Heart right ventricle (tissue), 16 donors: Measurements from ENCODE around the gene GLDN. TPM values are rescaled to one million over a fixed set of nuclear protein-coding genes. Genes with fewer than 3 reads are reported as not detected.

Source experiments
- ATAC-seq, 8 donors: fragments of 200-7000 bp; cut with Tn5 transposase; one replicate each; pipeline ENCODE4 v1.9.1; 2020; ENCODE audit warnings: mild to moderate bottlenecking in 8 of 8, moderate library complexity in 8 of 8, moderate number of reproducible peaks in 1 of 8
- DNase-seq, 2 donors: peaks; one replicate each; pipeline ENCODE4 v3.0.0-alpha.2; 2020
- H3K27ac ChIP-seq, 10 donors: fragments of 200-600 bp; sonication (generic) in 2 of 10; one replicate each; pipeline versions ENCODE4 v1.5.0 to v1.8.0; 2020 to 2022; ENCODE audit warnings: mild to moderate bottlenecking in 3 of 10
- H3K27me3 ChIP-seq, 7 donors: fragments of 200-600 bp; one replicate each; pipeline ENCODE4 v1.8.0; 2021 to 2022; ENCODE audit warnings: mild to moderate bottlenecking in 2 of 7
- H3K36me3 ChIP-seq, 9 donors: fragments of 200-600 bp; sonication (generic) in 1 of 9; one replicate each; pipeline versions ENCODE4 v1.5.0 to v1.8.0; 2020 to 2022; ENCODE audit warnings: mild to moderate bottlenecking in 2 of 9
- H3K4me1 ChIP-seq, 9 donors: fragments of 200-600 bp; sonication (generic) in 1 of 9; one replicate each; pipeline versions ENCODE4 v1.5.0 to v1.8.0; 2020 to 2022; ENCODE audit warnings: mild to moderate bottlenecking in 4 of 9
- H3K4me3 ChIP-seq, 10 donors: fragments of 200-600 bp; sonication (generic) in 2 of 10; one replicate each; pipeline versions ENCODE4 v1.5.0 to v1.8.0; 2020 to 2022; ENCODE audit warnings: mild to moderate bottlenecking in 7 of 10, moderate library complexity in 2 of 10
- H3K9me3 ChIP-seq, 11 donors: fragments of 200-600 bp in 10 of 11; sonication (generic) in 2 of 11; one replicate each; pipeline versions ENCODE4 v1.5.0 to v1.8.0; 2013 to 2022; ENCODE audit warnings: mild to moderate bottlenecking in 2 of 11, control low read depth in 1 of 11, moderate library complexity in 1 of 11
- WGBS, 2 donors: extraction: QIAGEN DNeasy Blood & Tissue Kit; methylation state at CpG; one replicate each; pipeline ENCODE4 v1.1.7; 2013; ENCODE audit warnings: inconsistent platforms in 1 of 2; 5-methylcytosine and 5-hydroxymethylcytosine counted together
- intact Hi-C, 10 donors: fragments of 100-400 bp; cut with DNase I; formaldehyde crosslinking; loops; one replicate each; pipeline versions ENCODE4 v1.11.1 to v1.14.2; 2022
- polyA plus RNA-seq, 2 donors: library from polyadenylated mRNA; stranded (reverse); fragments of 200-250 nt; gene quantifications; one replicate each; pipeline ENCODE4 v1.2.3, GENCODE V29; 2013
- total RNA-seq, 10 donors: library from RNA; stranded (reverse); fragmentation: NEBNext Ultra II Directional in 3 of 10; extraction: Animal tissue kit (Norgen Biotek cat#: 25700) in 3 of 10; gene quantifications; one replicate each; pipeline versions ENCODE4 v1.2.1 to v1.2.4, GENCODE V29; 2021 to 2023
- TF ChIP-seq, protein P1 (sequence below), 9 donors: fragments of 200-600 bp; sonication (generic) in 2 of 9; IDR thresholded peaks; one replicate each; pipeline versions ENCODE4 v1.5.0 to v1.8.0; 2021 to 2022; ENCODE audit warnings: antibody characterized with exemption in 9 of 9, mild to moderate bottlenecking in 5 of 9, moderate library complexity in 1 of 9
- donor health status: Arrhythmogenic right ventricular cardiomyopathy.
- donor health status: ischemic (EF 13 %, LVEDD 7.1; RV severe dilation, severe dysfunction).
- donor health status: healthy with polysubstance abuse.
- donor health status: DM: no; HTN: yes; CAD: no.
- donor health status: DM: no; HTN: no; CAD: no.
- donor health status: ischemic (EF 25% LVEDD 6.9; RV normal size, moderate dysfunction).
- donor health status: ischemic (EF 25% LVEDD 5.7; RV mildly dilated, moderate dysfunction).
- donor health status: healthy.
- donor health status: DM: yes; HTN: yes; CAD: no.
- donor health status: Ischemic cardiomyopathy.
- donor health status: ischemic (EF 35%, LVEDD 5.7; RV mildly dilated, moderate dysfunction).
- donor health status: nonischemic (EF 11% LVEDD 7.7; RV severe dilation, severe dysfunction).
- donor health status: DM: yes; HTN: yes; CAD: no.
- donor health status: PGD.
- donor health status: ischemic (EF 29% LVEDD 5.4; RV normal size, mild dysfunction).
- donor health status: nonischemic (EF 23%, LVEDD 6.1; RV moderate dilation, normal function).

The GLDN gene
- total and polyA plus RNA-seq, 12 donors = 0.65 to 19.8 (median 10.9) TPM

- TF ChIP-seq, protein P1, sequence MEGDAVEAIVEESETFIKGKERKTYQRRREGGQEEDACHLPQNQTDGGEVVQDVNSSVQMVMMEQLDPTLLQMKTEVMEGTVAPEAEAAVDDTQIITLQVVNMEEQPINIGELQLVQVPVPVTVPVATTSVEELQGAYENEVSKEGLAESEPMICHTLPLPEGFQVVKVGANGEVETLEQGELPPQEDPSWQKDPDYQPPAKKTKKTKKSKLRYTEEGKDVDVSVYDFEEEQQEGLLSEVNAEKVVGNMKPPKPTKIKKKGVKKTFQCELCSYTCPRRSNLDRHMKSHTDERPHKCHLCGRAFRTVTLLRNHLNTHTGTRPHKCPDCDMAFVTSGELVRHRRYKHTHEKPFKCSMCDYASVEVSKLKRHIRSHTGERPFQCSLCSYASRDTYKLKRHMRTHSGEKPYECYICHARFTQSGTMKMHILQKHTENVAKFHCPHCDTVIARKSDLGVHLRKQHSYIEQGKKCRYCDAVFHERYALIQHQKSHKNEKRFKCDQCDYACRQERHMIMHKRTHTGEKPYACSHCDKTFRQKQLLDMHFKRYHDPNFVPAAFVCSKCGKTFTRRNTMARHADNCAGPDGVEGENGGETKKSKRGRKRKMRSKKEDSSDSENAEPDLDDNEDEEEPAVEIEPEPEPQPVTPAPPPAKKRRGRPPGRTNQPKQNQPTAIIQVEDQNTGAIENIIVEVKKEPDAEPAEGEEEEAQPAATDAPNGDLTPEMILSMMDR (IDR thresholded peaks at IDR 0.05) = no peak
- intact Hi-C loops = loop anchor here in 2 of 10 donors (10.0 kb wide), 2 partner anchors 224 to 234 kb away; no protein-coding TSS in a partner anchor
- Histone ChIP-seq H3K4me1 (peaks cover 0 to 8% (median 0%) of the 10 kb centered on the region in 9 donors), H3K27ac (no peak overlapping the region), H3K9me3 (no peaks in the 10 kb centered on the region), H3K27me3 (no peaks in the 10 kb centered on the region), H3K36me3 (no peaks in the 10 kb centered on the region), H3K4me3 (no peak overlapping the region)
- ATAC-seq = no peak
- no peak for DNase-seq
- WGBS, 2 donors = 93 to 97% methylated on average over 7 of the region's 7 CpGs
Measured at GRCh38 chr15:51388726-51389125, 47.3 kb downstream of the GLDN start.

GRCh38 chr15:51390241-51390965, 48.9 kb downstream of the GLDN start:
- intact Hi-C loops = no loop called here
- TF ChIP-seq, protein P1 (IDR thresholded peaks at IDR 0.05) = no peak
- DNase-seq (no peak), ATAC-seq (no peak)
- H3K36me3 ChIP-seq = no peaks in the 10 kb centered on the region
- no peak overlapping the region for H3K27ac ChIP-seq
- H3K4me3 ChIP-seq = no peak overlapping the region
- no peaks in the 10 kb centered on the region for H3K27me3 ChIP-seq
- 70 to 75% methylated on average over 7 of the region's 7 CpGs for WGBS, 2 donors
- no peaks in the 10 kb centered on the region for H3K9me3 ChIP-seq
- H3K4me1 ChIP-seq = peaks cover 0 to 8% (median 0%) of the 10 kb centered on the region in 9 donors

DNA sequence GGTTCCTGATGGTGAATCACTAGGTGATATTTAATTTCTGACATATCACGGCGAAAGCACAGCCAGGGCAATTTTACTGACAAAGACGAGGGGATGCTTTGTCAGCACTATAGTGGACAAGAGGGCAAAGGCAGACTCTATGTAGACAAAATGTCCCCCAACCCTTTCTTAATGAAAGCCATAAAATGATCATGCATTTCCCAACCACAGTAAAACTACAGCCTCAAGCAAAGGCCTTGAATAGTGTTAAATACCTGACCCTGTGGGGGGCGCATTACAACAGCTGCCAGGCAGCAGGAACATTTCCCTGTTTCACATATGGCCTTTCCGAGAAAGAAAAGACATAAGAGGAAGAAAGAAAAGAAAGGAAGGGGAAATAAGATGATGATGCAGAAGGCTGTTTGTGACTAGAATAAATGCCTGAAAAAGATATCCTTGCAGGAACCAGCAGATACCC, 49.5 kb downstream of the GLDN start:
- peaks cover 0 to 8% (median 0%) of the 10 kb centered on the region in 9 donors for H3K4me1 ChIP-seq
- H3K27me3 ChIP-seq = no peaks in the 10 kb centered on the region
- TF ChIP-seq, protein P1 (IDR thresholded peaks at IDR 0.05) = no peak
- H3K36me3 ChIP-seq = no peaks in the 10 kb centered on the region
- 87 to 89% methylated on average over 5 of the region's 5 CpGs for WGBS, 2 donors
- no peak overlapping the region for H3K4me3 ChIP-seq
- no peaks in the 10 kb centered on the region for H3K9me3 ChIP-seq
- H3K27ac ChIP-seq = no peak overlapping the region
- DNase-seq (no peak), ATAC-seq (no peak)
- intact Hi-C loops = no loop called here

- intact Hi-C loops = no loop called here
- H3K4me1 ChIP-seq = peaks cover 0 to 4% (median 0%) of the 10 kb centered on the region in 9 donors
- no peaks in the 10 kb centered on the region for H3K36me3 ChIP-seq
- H3K27me3 ChIP-seq = peaks cover 0 to 3% (median 0%) of the 10 kb centered on the region in 7 donors
- H3K27ac ChIP-seq = no peak overlapping the region
- no peaks in the 10 kb centered on the region for H3K9me3 ChIP-seq
- 92 to 94% methylated on average over 2 of the region's 2 CpGs for WGBS, 2 donors
- ATAC-seq = no peak
- TF ChIP-seq, protein P1 (IDR thresholded peaks at IDR 0.05) = no peak
- no peak for DNase-seq
- no peak overlapping the region for H3K4me3 ChIP-seq
Measured at GRCh38 chr15:51396921-51397320, 55.5 kb downstream of the GLDN start.
